ENCODE data around the gene HPS4.

DNA sequence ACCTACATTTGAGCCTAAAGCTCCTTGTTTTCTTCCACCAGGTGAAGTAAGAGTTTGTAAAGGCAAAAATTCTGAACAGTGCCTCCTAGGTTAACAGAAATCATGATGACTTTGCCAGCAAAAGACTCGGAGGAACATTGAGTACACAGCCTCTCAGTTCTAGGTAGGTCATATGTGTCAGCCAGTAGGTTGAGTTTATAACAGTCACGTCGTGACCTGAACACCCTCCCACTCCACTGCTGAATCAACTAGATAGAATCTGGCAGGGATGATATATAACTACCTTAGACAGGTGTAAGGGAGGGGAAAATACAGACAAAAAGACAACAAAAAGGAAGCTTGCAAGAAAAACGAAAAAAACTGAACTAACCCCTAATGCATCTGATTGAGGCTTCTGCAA, 67.3 kb downstream of the HPS4 start:
- no peak for TF ChIP-seq POLR2A (IDR thresholded peaks at IDR 0.05; ENCODE audit: low read length)
- no peak for TF ChIP-seq GATA1 (IDR thresholded peaks at IDR 0.05; ENCODE audit: low read depth, low read length)

Measured in erythroblast (primary cell).